HG02943 (cell line): ENCODE results near the gene MPV17.
"Not testable (repeated sequence)": the region's sequence is repeated elsewhere in the genome, so short reads cannot be mapped to it uniquely, and the experiment has no call there.

ENCODE experiments used
- ATAC-seq: cut with Tn5 transposase; IDR thresholded peaks from one replicate; pipeline ENCODE4 v1.9.1; 2021; ENCODE audit warnings: mild to moderate bottlenecking, low read depth, moderate library complexity; ENCODE audit not compliant: unreplicated experiment

The MPV17 gene

GRCh38 chr2:27270131-27270530 lies 52.8 kb downstream of the MPV17 start:
- ATAC-seq, result no peak

DNA sequence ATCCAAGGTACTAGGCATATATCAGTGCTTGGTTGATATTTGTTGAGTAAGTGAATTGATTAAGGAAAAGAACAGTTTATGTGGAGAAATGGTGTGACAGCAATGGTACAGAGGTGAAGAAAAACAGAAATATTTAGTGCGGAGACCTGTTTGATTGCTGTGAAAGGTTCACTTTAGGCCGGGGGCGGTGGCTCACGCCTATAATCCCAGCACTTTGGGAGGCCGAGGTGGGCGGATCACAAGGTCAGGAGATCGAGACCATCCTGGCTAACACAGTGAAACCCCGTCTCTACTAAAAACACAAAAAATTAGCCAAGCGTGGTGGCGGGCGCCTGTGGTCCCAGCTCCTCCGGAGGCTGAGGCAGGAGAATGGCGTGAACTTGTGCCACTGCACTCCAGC lies 54.6 kb downstream of the MPV17 start:
- not testable (repeated sequence) for ATAC-seq

- no peak for ATAC-seq
Measured at GRCh38 chr2:27265536-27265870, 57.4 kb downstream of the MPV17 start.

DNA sequence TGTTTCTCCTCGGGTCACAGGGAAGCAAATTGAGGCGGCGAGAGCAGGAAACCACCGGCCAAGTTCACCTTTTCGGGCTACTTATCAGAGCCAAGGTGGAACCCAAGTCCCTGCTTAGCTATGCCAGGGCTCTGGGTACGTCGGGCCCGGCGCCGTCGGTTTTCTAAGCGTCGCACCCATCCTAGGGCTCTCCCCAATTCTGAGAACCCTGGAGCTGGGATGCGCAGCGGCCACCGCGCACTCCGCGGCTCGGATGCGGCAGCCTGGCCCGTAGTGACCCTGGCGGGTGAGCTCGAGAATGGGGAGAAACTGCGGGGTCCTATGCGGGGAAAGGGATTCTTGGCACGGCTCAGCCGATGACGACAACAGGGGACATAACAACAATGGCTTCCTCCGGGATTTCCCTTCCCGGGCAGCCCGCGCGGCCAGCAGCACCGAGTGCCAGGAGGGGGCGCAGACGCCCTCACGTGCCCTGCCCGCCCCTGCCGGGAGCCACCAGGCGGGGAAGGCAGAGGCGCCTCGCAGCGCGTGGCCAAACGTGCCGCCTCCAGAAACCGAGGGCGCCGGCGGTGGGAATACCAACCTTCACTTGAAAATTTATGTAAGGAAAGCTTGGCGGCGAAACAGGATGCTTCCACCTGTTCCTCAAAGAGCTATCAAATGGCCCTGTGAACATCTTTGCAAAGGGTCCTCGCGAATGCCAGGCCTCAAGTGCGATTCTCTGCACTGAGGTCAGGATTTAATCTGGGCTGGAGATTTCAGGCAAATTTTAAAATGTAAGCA lies 58.0 kb downstream of the MPV17 start:
- no peak for ATAC-seq

- no peak for ATAC-seq
Measured at GRCh38 chr2:27264253-27264752, 58.6 kb downstream of the MPV17 start.

GRCh38 chr2:27263287-27264252 lies 59.3 kb downstream of the MPV17 start:
- no peak for ATAC-seq

DNA sequence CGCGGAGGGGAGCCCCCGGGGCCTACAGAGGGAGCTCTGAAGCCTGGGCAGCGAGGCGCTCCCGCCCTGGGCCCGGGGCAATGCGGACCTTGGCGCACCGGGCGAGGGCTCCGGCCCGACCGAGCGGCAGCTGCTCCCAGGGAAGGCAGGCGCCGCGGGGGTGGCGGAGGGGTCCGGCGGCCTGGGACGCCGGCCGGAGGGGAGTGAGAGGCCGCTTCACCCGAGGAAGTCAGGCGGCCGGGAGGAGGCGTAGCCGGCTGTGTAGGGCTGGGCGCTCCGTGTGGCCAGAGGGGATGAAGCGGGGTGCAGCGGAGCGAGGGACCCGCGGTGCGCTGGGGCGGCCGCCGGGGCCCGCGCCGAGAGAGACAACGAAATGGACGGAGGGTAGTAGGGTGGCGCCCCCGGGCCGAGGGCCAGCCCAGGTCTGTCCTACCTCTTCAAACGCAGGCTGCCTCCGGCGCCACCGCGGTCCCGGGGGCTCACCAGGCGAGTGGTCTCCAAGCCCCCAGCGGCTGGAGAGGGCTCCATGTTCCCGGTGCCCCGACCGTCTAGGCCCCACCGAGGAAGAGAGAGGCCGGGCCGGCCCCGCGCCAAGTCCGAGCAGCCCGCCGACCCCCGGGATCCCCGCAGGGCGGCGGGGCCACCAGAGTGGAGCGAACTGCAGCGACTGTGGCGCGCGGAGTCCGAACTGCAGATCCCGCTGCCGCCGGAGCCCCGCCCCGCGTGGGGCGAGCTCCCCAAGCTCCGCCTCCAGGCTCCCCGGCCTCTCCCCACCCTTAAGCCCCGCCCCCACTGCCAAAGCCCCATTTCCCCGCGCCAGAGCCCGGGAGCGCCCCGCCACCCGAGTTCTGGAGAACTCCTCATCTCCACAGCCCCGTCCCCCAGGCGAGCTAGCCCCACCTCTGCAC lies 60.3 kb downstream of the MPV17 start, which contains the start of gene SLC30A3:
Gene SLC30A3 (minus strand): TSS at position 669 of the 908 bp plus-strand sequence. CDS start 141 bp downstream, at position 528.
- no peak for ATAC-seq

DNA sequence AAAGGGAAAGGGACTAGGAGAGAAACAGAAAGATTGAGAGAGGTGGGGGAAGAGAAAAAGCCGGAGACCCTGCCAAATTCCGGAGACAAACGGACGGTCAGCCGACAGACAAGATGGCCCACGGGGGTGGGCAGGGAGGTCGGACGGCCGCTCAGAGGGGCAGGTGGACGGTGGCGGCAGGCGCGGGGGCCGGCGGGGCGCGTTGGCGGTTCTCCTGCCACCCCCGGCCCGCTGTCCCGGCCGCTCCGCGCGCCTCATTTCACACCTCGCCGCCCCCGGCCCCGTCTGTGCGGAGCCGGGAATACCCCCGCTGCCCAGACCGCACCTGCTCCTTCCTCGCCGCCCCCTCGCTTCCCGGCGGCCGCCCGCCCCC lies 61.0 kb downstream of the MPV17 start:
- no peak for ATAC-seq

- no peak for ATAC-seq
Measured at GRCh38 chr2:27261241-27261925, 61.5 kb downstream of the MPV17 start.
